ENCODE data around the gene PDZK1.

- TF ChIP-seq CTCF (conservative IDR thresholded peaks at IDR 0.05; ENCODE audit: low read length) (no peak), EZH2phosphoT487 (IDR thresholded peaks at IDR 0.05; ENCODE audit: borderline replicate concordance) (no peak)
Observed at GRCh38 chr1:145705622-145706021, 1.5 kb downstream of the PDZK1 start.

All from Loucy (cell line).